Activated B cell treated with CpG ODN at 0.5 μM for 24 hours (primary cell): ENCODE data around the gene RPS6KA1. TPM values are rescaled to one million over a fixed set of nuclear protein-coding genes. Genes with fewer than 3 reads are reported as not detected.
A peak's percentile ranks its signal among the peaks of the same experiment; 100 is the strongest.

Experiments
- ATAC-seq: fragments of 200-7000 bp; cut with Tn5 transposase; one replicate; pipeline ENCODE4 v1.10.0; 2021; ENCODE audit warnings: low read depth, mild to moderate bottlenecking, moderate library complexity
- CTCF ChIA-PET: fragments of 350-600 bp; sonication (Branson Sonifier 250); formaldehyde crosslinking; loops from one replicate; lab custom pipeline; 2021; ENCODE audit warnings: antibody characterized with exemption; lab: Charles Lee
- POLR2A ChIA-PET: fragments of 350-600 bp; sonication (Branson Sonifier 250); formaldehyde crosslinking; loops from one replicate; lab custom pipeline; 2021; ENCODE audit warnings: antibody characterized with exemption; lab: Charles Lee
- DNase-seq: peaks from one replicate; pipeline ENCODE4 v3.0.0; 2022
- H3K27ac Mint-ChIP-seq: one replicate; pipeline ENCODE4 v1.8.0; 2020; ENCODE audit warnings: mixed read lengths
- H3K27me3 Mint-ChIP-seq: one replicate; pipeline ENCODE4 v1.8.0; 2021; ENCODE audit warnings: mixed read lengths
- H3K36me3 Mint-ChIP-seq: one replicate; pipeline ENCODE4 v1.8.0; 2021; ENCODE audit warnings: low read depth, mixed read lengths
- H3K4me1 Mint-ChIP-seq: one replicate; pipeline ENCODE4 v1.8.0; 2021; ENCODE audit warnings: mixed read lengths
- H3K4me3 Mint-ChIP-seq: one replicate; pipeline ENCODE4 v1.8.0; 2020; ENCODE audit warnings: mild to moderate bottlenecking, mixed read lengths
- H3K9me3 Mint-ChIP-seq: one replicate; pipeline ENCODE4 v1.8.0; 2020; ENCODE audit warnings: mixed read lengths
- intact Hi-C: fragments of 100-400 bp; cut with micrococcal nuclease; formaldehyde crosslinking; loops from one replicate; pipeline ENCODE4 v1.15.1; 2024
- total RNA-seq: library from RNA; stranded (reverse); gene quantifications from 2 replicates; pipeline ENCODE4 v1.2.3, GENCODE V29; 2022
- TF ChIP-seq, protein P1 (sequence below): fragments of 200-600 bp; IDR thresholded peaks from one replicate; pipeline ENCODE4 v1.8.0; 2022; ENCODE audit warnings: antibody characterized with exemption, mild to moderate bottlenecking

Gene RPS6KA1
- total RNA-seq, 1 donor from 2014 or later = 150 TPM

DNA sequence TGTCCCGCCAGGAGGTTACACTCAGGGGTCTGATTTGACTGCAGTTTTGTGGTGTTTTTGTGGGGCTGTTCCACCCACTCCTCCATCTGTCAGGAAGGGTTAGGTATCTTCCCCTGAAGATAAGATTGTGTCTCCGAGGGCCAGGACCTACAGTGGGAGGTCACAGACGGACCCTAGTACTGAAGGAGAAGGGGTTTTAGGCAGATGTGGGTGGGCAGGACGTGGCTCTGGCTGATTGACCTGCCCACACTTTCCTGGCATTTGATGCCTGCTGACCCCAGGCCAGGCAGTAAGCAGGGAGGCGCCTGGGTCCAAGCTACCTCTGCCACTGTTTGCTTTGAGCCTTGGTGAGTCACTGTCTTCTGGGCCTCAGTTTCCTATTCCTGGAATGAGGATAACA is 13.9 kb downstream of the RPS6KA1 start:
- POLR2A ChIA-PET = interaction anchor here (0.6 to 4.6 kb wide), 3 partner anchors 43 to 765 kb away, joined by 3 to 44 read pairs (median 9); partner anchors contain the start of gene GPATCH3
- ATAC-seq (no peak), DNase-seq (no peak)
- H3K9me3 Mint-ChIP-seq = no peaks in the 10 kb centered on the region
- peak overlapping the region; percentile 99 for H3K27ac Mint-ChIP-seq
- H3K4me1 Mint-ChIP-seq = peaks cover 96% of the 10 kb centered on the region
- TF ChIP-seq, protein P1, sequence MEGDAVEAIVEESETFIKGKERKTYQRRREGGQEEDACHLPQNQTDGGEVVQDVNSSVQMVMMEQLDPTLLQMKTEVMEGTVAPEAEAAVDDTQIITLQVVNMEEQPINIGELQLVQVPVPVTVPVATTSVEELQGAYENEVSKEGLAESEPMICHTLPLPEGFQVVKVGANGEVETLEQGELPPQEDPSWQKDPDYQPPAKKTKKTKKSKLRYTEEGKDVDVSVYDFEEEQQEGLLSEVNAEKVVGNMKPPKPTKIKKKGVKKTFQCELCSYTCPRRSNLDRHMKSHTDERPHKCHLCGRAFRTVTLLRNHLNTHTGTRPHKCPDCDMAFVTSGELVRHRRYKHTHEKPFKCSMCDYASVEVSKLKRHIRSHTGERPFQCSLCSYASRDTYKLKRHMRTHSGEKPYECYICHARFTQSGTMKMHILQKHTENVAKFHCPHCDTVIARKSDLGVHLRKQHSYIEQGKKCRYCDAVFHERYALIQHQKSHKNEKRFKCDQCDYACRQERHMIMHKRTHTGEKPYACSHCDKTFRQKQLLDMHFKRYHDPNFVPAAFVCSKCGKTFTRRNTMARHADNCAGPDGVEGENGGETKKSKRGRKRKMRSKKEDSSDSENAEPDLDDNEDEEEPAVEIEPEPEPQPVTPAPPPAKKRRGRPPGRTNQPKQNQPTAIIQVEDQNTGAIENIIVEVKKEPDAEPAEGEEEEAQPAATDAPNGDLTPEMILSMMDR = no peak
- CTCF ChIA-PET = no interaction called here
- H3K36me3 Mint-ChIP-seq = peaks cover 23% of the 10 kb centered on the region
- no peaks in the 10 kb centered on the region for H3K27me3 Mint-ChIP-seq
- intact Hi-C loops = loop anchor here (2.0 kb wide), 3 partner anchors 15 to 277 kb away; partner anchors contain the start of genes HMGN2 and RPS6KA1
- H3K4me3 Mint-ChIP-seq = peak overlapping the region; percentile 82

- Mint-ChIP-seq H3K27ac (peak overlapping the region; percentile 99), H3K4me1 (peaks cover 91% of the 10 kb centered on the region), H3K27me3 (no peaks in the 10 kb centered on the region), H3K4me3 (peak overlapping the region; percentile 82), H3K9me3 (no peaks in the 10 kb centered on the region), H3K36me3 (peaks cover 28% of the 10 kb centered on the region)
- intact Hi-C loops = no loop called here
- TF ChIP-seq, protein P1 = no peak
- ChIA-PET POLR2A (interaction anchor here (0.6 to 4.6 kb wide), 3 partner anchors 44 to 764 kb away, joined by 3 to 44 read pairs (median 9); partner anchors contain the start of gene GPATCH3), CTCF (no interaction called here)
- ATAC-seq (no peak), DNase-seq (no peak)
Observed at GRCh38 chr1:26544126-26544525, 14.6 kb downstream of the RPS6KA1 start.

GRCh38 chr1:26545969-26546323 is 16.4 kb downstream of the RPS6KA1 start:
- H3K36me3 Mint-ChIP-seq = peaks cover 31% of the 10 kb centered on the region
- no peak for ATAC-seq
- H3K4me3 Mint-ChIP-seq = peak overlapping the region; percentile 87
- no peaks in the 10 kb centered on the region for H3K9me3 Mint-ChIP-seq
- peaks cover 74% of the 10 kb centered on the region for H3K4me1 Mint-ChIP-seq
- H3K27ac Mint-ChIP-seq = peak overlapping the region; percentile 99
- DNase-seq = no peak
- ChIA-PET CTCF (interaction anchor here (1.0 kb wide), 1 partner anchor 45 kb away, joined by 4 read pairs; no protein-coding TSS in a partner anchor), POLR2A (interaction anchor here (0.6 to 4.6 kb wide), 2 partner anchors 19 to 45 kb away, joined by 3 to 44 read pairs; no protein-coding TSS in a partner anchor)
- H3K27me3 Mint-ChIP-seq = no peaks in the 10 kb centered on the region
- TF ChIP-seq, protein P1 = no peak
- intact Hi-C loops = loop anchor here (1.0 kb wide), 3 partner anchors 46 to 241 kb away; partner anchors contain the start of gene PIGV

- ATAC-seq (no peak), DNase-seq (no peak)
- Mint-ChIP-seq H3K4me3 (peak overlapping the region; percentile 87), H3K27ac (peak overlapping the region; percentile 99), H3K36me3 (peaks cover 35% of the 10 kb centered on the region), H3K27me3 (no peaks in the 10 kb centered on the region), H3K9me3 (no peaks in the 10 kb centered on the region), H3K4me1 (peaks cover 70% of the 10 kb centered on the region)
- intact Hi-C loops = no loop called here
- CTCF ChIA-PET = no interaction called here
- TF ChIP-seq, protein P1 = no peak
- POLR2A ChIA-PET = interaction anchor here (4.6 kb wide), 1 partner anchor 46 kb away, joined by 44 read pairs; no protein-coding TSS in a partner anchor
Observed at GRCh38 chr1:26546375-26546774, 16.8 kb downstream of the RPS6KA1 start.

GRCh38 chr1:26546819-26547218 is 17.3 kb downstream of the RPS6KA1 start:
- CTCF ChIA-PET = interaction anchor here (1.5 to 1.7 kb wide), 2 partner anchors 9 to 46 kb away, joined by 4 to 7 read pairs; no protein-coding TSS in a partner anchor
- ATAC-seq = no peak
- Mint-ChIP-seq H3K27ac (peak overlapping the region; percentile 99), H3K27me3 (no peaks in the 10 kb centered on the region), H3K36me3 (peaks cover 39% of the 10 kb centered on the region), H3K4me3 (peak overlapping the region; percentile 87), H3K4me1 (peaks cover 66% of the 10 kb centered on the region), H3K9me3 (no peaks in the 10 kb centered on the region)
- POLR2A ChIA-PET = interaction anchor here (4.6 kb wide), 1 partner anchor 46 kb away, joined by 44 read pairs; no protein-coding TSS in a partner anchor
- intact Hi-C loops = no loop called here
- TF ChIP-seq, protein P1 = no peak
- no peak for DNase-seq
